Lower leg skin (tissue), 3 donors: ENCODE data around the gene RPRD1A.

ENCODE experiments used
- CTCF ChIP-seq, 3 donors: fragments of 450-650 bp; IDR thresholded peaks; one replicate each; pipeline ENCODE4 v1.5.1; 2016; ENCODE audit warnings: antibody characterized with exemption in 3 of 3, mild to moderate bottlenecking in 3 of 3, moderate library complexity in 2 of 3
- POLR2A ChIP-seq, 2 donors: fragments of 450-650 bp; IDR thresholded peaks; one replicate each; pipeline ENCODE4 v1.6.1; 2016 to 2017; ENCODE audit warnings: antibody characterized with exemption in 2 of 2, mild to moderate bottlenecking in 1 of 2, moderate library complexity in 1 of 2

- TF ChIP-seq POLR2A (IDR thresholded peaks at IDR 0.05) = no peak
- TF ChIP-seq CTCF (IDR thresholded peaks at IDR 0.05) = no peak
Observed at GRCh38 chr18:36066686-36067054, 689 bp downstream of the RPRD1A start.
